IMR-90 (cell line): ENCODE data around the gene ACACB. TPM values are rescaled to one million over a fixed set of nuclear protein-coding genes. Genes with fewer than 3 reads are reported as not detected.

Source experiments
- ATAC-seq: fragments of 200-7000 bp; cut with Tn5 transposase; 2 replicates; pipeline ENCODE4 v1.9.1; 2020; ENCODE audit warnings: low read depth, mild to moderate bottlenecking, moderate library complexity
- Bru-seq: library from RNA; stranded (reverse); fragments of 400-500 nt; gene quantifications from one replicate; lab custom pipeline; 2021; lab: Mats Ljungman, UMichigan
- BruChase-seq, 2 experiments: library from RNA; stranded (reverse); fragments of 400-500 nt; gene quantifications; one replicate each; lab custom pipeline; 2021; lab: Mats Ljungman, UMichigan
- BruUV-seq: library from RNA; stranded (reverse); fragments of 400-500 nt; replicated peaks from 2 replicates; lab custom pipeline; 2021; lab: Mats Ljungman, UMichigan
- CTCF ChIA-PET: fragments of 300-600 bp; formaldehyde crosslinking; extraction: SDS; loops from one replicate; lab custom pipeline; 2021; ENCODE audit warnings: antibody characterized with exemption; lab: Yijun Ruan, JAX
- POLR2A ChIA-PET: fragments of 300-600 bp; sonication (Branson Sonifier 250); formaldehyde crosslinking; loops from one replicate; lab custom pipeline; 2022; ENCODE audit warnings: antibody characterized with exemption; ENCODE audit not compliant: unreplicated experiment; lab: Charles Lee
- DNase-seq: peaks from one replicate; pipeline ENCODE4 v3.0.0; 2013
- H2AFZ ChIP-seq: replicated peaks from 2 replicates; pipeline ENCODE3; 2013; ENCODE audit warnings: low read length, mild to moderate bottlenecking; ENCODE audit not compliant: poor library complexity
- H2AK5ac ChIP-seq: 2 replicates; pipeline ENCODE4 v1.6.1; 2013; ENCODE audit warnings: low read depth, low read length, inconsistent platforms
- H2AK9ac ChIP-seq: replicated peaks from 2 replicates; pipeline ENCODE3; 2013; ENCODE audit warnings: mild to moderate bottlenecking, low read depth, low read length, moderate library complexity; ENCODE audit not compliant: poor library complexity
- H2BK120ac ChIP-seq: 2 replicates; pipeline ENCODE4 v1.6.1; 2013; ENCODE audit warnings: low read depth, low read length, inconsistent platforms
- H2BK15ac ChIP-seq: 3 replicates; pipeline ENCODE4 v1.6.1; 2013; ENCODE audit warnings: low read depth, low read length, inconsistent platforms
- H2BK20ac ChIP-seq: 2 replicates; pipeline ENCODE4 v1.6.1; 2013; ENCODE audit warnings: low read depth, mild to moderate bottlenecking, inconsistent platforms, low read length, moderate library complexity
- H2BK5ac ChIP-seq: 2 replicates; pipeline ENCODE4 v1.6.1; 2013; ENCODE audit warnings: mild to moderate bottlenecking, low read depth, low read length, inconsistent platforms; ENCODE audit not compliant: poor library complexity, severe bottlenecking
- H3K14ac ChIP-seq: replicated peaks from 2 replicates; pipeline ENCODE4 v1.6.1; 2013; ENCODE audit warnings: low read depth, low read length, inconsistent platforms
- H3K18ac ChIP-seq: 2 replicates; pipeline ENCODE4 v1.6.1; 2013; ENCODE audit warnings: low read depth, low read length, control low read depth
- H3K23ac ChIP-seq: 2 replicates; pipeline ENCODE4 v1.6.1; 2013; ENCODE audit warnings: low read depth, low read length, inconsistent platforms
- H3K27ac ChIP-seq: 2 replicates; pipeline ENCODE4 v1.5.1; 2013; ENCODE audit warnings: mild to moderate bottlenecking, control low read depth, low read length; ENCODE audit not compliant: insufficient read depth
- H3K27me3 ChIP-seq: 2 replicates; pipeline ENCODE4 v1.6.1; 2013; ENCODE audit warnings: low read length; ENCODE audit not compliant: control insufficient read depth, insufficient read depth
- H3K36me3 ChIP-seq: 2 replicates; pipeline ENCODE4 v1.6.1; 2013; ENCODE audit warnings: low read length, mixed read lengths; ENCODE audit not compliant: control insufficient read depth, insufficient read depth
- H3K4ac ChIP-seq: 2 replicates; pipeline ENCODE4 v1.6.1; 2013; ENCODE audit warnings: low read depth, low read length, inconsistent platforms
- H3K4me1 ChIP-seq: 2 replicates; pipeline ENCODE4 v1.6.1; 2013; ENCODE audit warnings: low read length, mixed read lengths; ENCODE audit not compliant: control insufficient read depth, insufficient read depth
- H3K4me2 ChIP-seq: 2 replicates; pipeline ENCODE4 v1.6.1; 2013; ENCODE audit warnings: low read depth, mild to moderate bottlenecking, control low read depth, low read length, moderate library complexity
- H3K4me3 ChIP-seq: 2 replicates; pipeline ENCODE4 v1.5.1; 2013; ENCODE audit warnings: low read depth, mild to moderate bottlenecking, control low read depth, low read length, moderate library complexity; ENCODE audit not compliant: insufficient read depth
- H3K56ac ChIP-seq: 2 replicates; pipeline ENCODE4 v1.6.1; 2013; ENCODE audit warnings: low read length, inconsistent platforms; ENCODE audit not compliant: insufficient read depth; ENCODE audit errors: extremely low read depth
- H3K79me1 ChIP-seq, 2 experiments: 2 replicates each; pipeline ENCODE4 v1.6.1; 2013; ENCODE audit warnings: low read length in 2 of 2, inconsistent platforms in 1 of 2, low read depth in 1 of 2
- H3K9ac ChIP-seq: 2 replicates; pipeline ENCODE4 v1.6.1; 2013; ENCODE audit warnings: low read depth, low read length, control low read depth
- H3K9me1 ChIP-seq: 2 replicates; pipeline ENCODE4 v1.6.1; 2013; ENCODE audit warnings: low read length, inconsistent platforms; ENCODE audit not compliant: insufficient read depth
- H3K9me3 ChIP-seq: 2 replicates; pipeline ENCODE4 v1.6.1; 2013; ENCODE audit warnings: low read length; ENCODE audit not compliant: control insufficient read depth, insufficient read depth
- H4K20me1 ChIP-seq: 2 replicates; pipeline ENCODE4 v1.6.1; 2013; ENCODE audit warnings: low read length, inconsistent platforms; ENCODE audit not compliant: insufficient read depth
- H4K5ac ChIP-seq: 2 replicates; pipeline ENCODE4 v1.6.1; 2013; ENCODE audit warnings: mild to moderate bottlenecking, low read depth, low read length, control low read depth
- H4K8ac ChIP-seq, 2 experiments: 2 replicates each; pipeline ENCODE4 v1.6.1; 2013; ENCODE audit warnings: low read depth in 2 of 2, low read length in 2 of 2, control low read depth in 1 of 2, inconsistent platforms in 1 of 2
- H4K91ac ChIP-seq: 2 replicates; pipeline ENCODE4 v1.6.1; 2013; ENCODE audit warnings: low read depth, low read length, inconsistent platforms; ENCODE audit not compliant: insufficient read depth
- BHLHE40 ChIP-seq: fragments of 150-350 bp; IDR thresholded peaks from 2 replicates; pipeline ENCODE4 v1.6.1; 2016; ENCODE audit warnings: mild to moderate bottlenecking, low read depth, low read length
- CEBPB ChIP-seq: IDR thresholded peaks from 2 replicates; pipeline ENCODE4 v1.6.1; 2012; ENCODE audit warnings: low read depth, low read length, improper control_type of control experiment
- CHD1 ChIP-seq: IDR thresholded peaks from 2 replicates; pipeline ENCODE4 v1.6.1; 2012; ENCODE audit warnings: low read depth, low read length, improper control_type of control experiment
- CTCF ChIP-seq: conservative IDR thresholded peaks from 2 replicates; pipeline ENCODE4 v1.5.1; 2012; ENCODE audit warnings: mild to moderate bottlenecking, low read depth, low read length, improper control_type of control experiment
- NFE2L2 ChIP-seq: fragments of 150-350 bp; IDR thresholded peaks from 2 replicates; pipeline ENCODE4 v1.6.1; 2016; ENCODE audit warnings: low read depth, mild to moderate bottlenecking, low read length
- POLR2A ChIP-seq: IDR thresholded peaks from 2 replicates; pipeline ENCODE4 v1.6.1; 2012; ENCODE audit warnings: mild to moderate bottlenecking, low read depth, low read length
- RAD21 ChIP-seq: IDR thresholded peaks from 2 replicates; pipeline ENCODE4 v1.6.1; 2012; ENCODE audit warnings: low read length, improper control_type of control experiment
- RFX5 ChIP-seq: IDR thresholded peaks from 2 replicates; pipeline ENCODE4 v1.8.0; 2012; ENCODE audit warnings: low read depth, mild to moderate bottlenecking, low read length, moderate library complexity
- SMC3 ChIP-seq: fragments of 150-350 bp; IDR thresholded peaks from 2 replicates; pipeline ENCODE4 v1.6.1; 2016; ENCODE audit warnings: low read depth, mild to moderate bottlenecking, antibody characterized with exemption, low read length, moderate library complexity
- WGBS, 2 experiments: methylation state at CpG; one replicate each; pipeline versions ENCODE4 v1.1.5 to v1.1.7; 2013; ENCODE audit warnings: missing lambda C conversion rate in 2 of 2; ENCODE audit not compliant: insufficient read length in 1 of 2; ENCODE audit errors: extremely low coverage in 2 of 2; 5-methylcytosine and 5-hydroxymethylcytosine counted together
- dilution Hi-C: fragments of 300-500 bp; cut with HindIII; formaldehyde crosslinking; loops from one replicate; pipeline ENCODE4 v1.14.3; 2018; ENCODE audit warnings: low sequenced_read_pairs; ENCODE audit not compliant: unreplicated experiment
- in situ Hi-C: fragments of 300-500 bp; cut with MboI; formaldehyde crosslinking; loops from 3 replicates; pipeline ENCODE4 v1.14.3; 2019; ENCODE audit warnings: low sequenced_read_pairs, inconsistent platforms, mixed read lengths
- intact Hi-C: fragments of 100-400 bp; cut with micrococcal nuclease; formaldehyde crosslinking; loops from 2 replicates; pipeline ENCODE4 v1.10.0; 2022
- long read RNA-seq: library from polyadenylated mRNA; unstranded; transcript quantifications from one replicate; pipeline ENCODE4 v2.0.0, GENCODE V29; 2021; ENCODE audit not compliant: unreplicated experiment
- polyA plus RNA-seq, 3 experiments: library from polyadenylated mRNA; depleted of rRNA; stranded (reverse); fragments of >200 nt; gene quantifications; 2 replicates each; pipeline ENCODE4 v1.2.3, GENCODE V29; 2012; ENCODE audit warnings: low replicate concordance in 1 of 3
- total RNA-seq: library from RNA; depleted of rRNA; stranded (reverse); fragments of >200 nt; gene quantifications from 2 replicates; pipeline ENCODE4 v1.2.3, GENCODE V29; 2012; rRNA removed

ACACB gene
- total RNA-seq (1.1 and 2.0 TPM in 2 replicates), polyA plus RNA-seq (2012; rRNA removed) (1.3 and 2.1 TPM in 2 replicates), Bru-seq, nascent RNA (percentile 43 among the genes with signal in this experiment), BruChase-seq, experiment 1, labeled RNA remaining after a 6-hour chase (percentile 53 among the genes with signal in this experiment), BruChase-seq, experiment 2, labeled RNA remaining after a 2-hour chase (percentile 41 among the genes with signal in this experiment)
- 0.87 and 1.3 TPM in 2 replicates for polyA plus RNA-seq (2012; cell fraction: cytosol; rRNA removed)
- polyA plus RNA-seq (2012; cell fraction: nucleus; rRNA removed; ENCODE audit: low replicate concordance) = 3.0 and 3.9 TPM in 2 replicates
- long read RNA-seq, partial matches to known transcripts = 0 of 1 reads
- long read RNA-seq, other reads (novel, unspliced or antisense) = 1 of 1 reads

GRCh38 chr12:109115758-109116610 is at the start of gene ACACB:
TSS of gene ACACB (plus strand) at chr12:109116587. CDS start at chr12:109139406, 22,819 bp downstream.
- no CpG with 5 or more reads among the region's 14 CpGs for WGBS, 2 experiments

More at GRCh38 chr12:109115758-109116610, at the start of gene ACACB:
- no peak for TF ChIP-seq CTCF
- no peak for TF ChIP-seq RFX5
- no peak for TF ChIP-seq NFE2L2
- TF ChIP-seq SMC3 = no peak
- no peak for TF ChIP-seq RAD21
- TF ChIP-seq POLR2A = no peak
- TF ChIP-seq CEBPB = no peak
- TF ChIP-seq BHLHE40 = no peak
- no peak for TF ChIP-seq CHD1
- DNase-seq = no peak
- Histone ChIP-seq H2BK5ac (no peak within 1 kb of the TSS), H3K14ac (no peak within 1 kb of the TSS), H4K20me1 (no peaks in the 10 kb centered on the region), H3K4ac (no peak within 1 kb of the TSS), H3K9me3 (no peaks in the 10 kb centered on the region), H2BK120ac (no peak within 1 kb of the TSS), H2AK9ac (no peak within 1 kb of the TSS), H2AFZ (no peak within 1 kb of the TSS), H2BK20ac (no peak within 1 kb of the TSS), H3K23ac (no peak within 1 kb of the TSS), H3K18ac (no peak within 1 kb of the TSS), H3K4me1 (no peaks in the 10 kb centered on the region), H3K27me3 (no peaks in the 10 kb centered on the region), H3K9ac (no peak within 1 kb of the TSS), H4K91ac (no peak within 1 kb of the TSS), H2BK15ac (no peak within 1 kb of the TSS), H2AK5ac (no peak within 1 kb of the TSS), H3K4me2 (no peak within 1 kb of the TSS), H3K36me3 (no peaks in the 10 kb centered on the region), H4K5ac (no peak within 1 kb of the TSS), H3K56ac (no peak within 1 kb of the TSS), H3K79me1 (no peaks in the 10 kb centered on the region), H3K4me3 (no peak within 1 kb of the TSS), H3K27ac (no peak within 1 kb of the TSS), H4K8ac (no peak within 1 kb of the TSS), H3K9me1 (no peaks in the 10 kb centered on the region; the same call in 1 of the 2 replicates)
- BruUV-seq = no TSS peak
- CTCF ChIA-PET = interaction anchor here (1.0 kb wide), 1 partner anchor 269 kb away, joined by 3 read pairs; no protein-coding TSS in a partner anchor
- dilution Hi-C loops = no loop called here
- in situ Hi-C loops = no loop called here
- ATAC-seq = no peak
- POLR2A ChIA-PET = no interaction called here
- intact Hi-C loops = no loop called here
